WTC11 (cell line): ENCODE results near the gene DRGX. TPM values are rescaled to one million over a fixed set of nuclear protein-coding genes. Genes with fewer than 3 reads are reported as not detected.

Source experiments
- ATAC-seq: fragments of 200-7000 bp; cut with Tn5 transposase; 2 replicates; pipeline ENCODE4 v1.10.0; 2021; ENCODE audit warnings: mild to moderate bottlenecking, moderate library complexity
- CTCF ChIA-PET: fragments of 300-600 bp; sonication (Branson Sonifier 250); formaldehyde crosslinking; loops from one replicate; lab custom pipeline; 2021; ENCODE audit warnings: antibody characterized with exemption; lab: Charles Lee
- POLR2A ChIA-PET: fragments of 350-600 bp; sonication (Branson Sonifier 250); formaldehyde crosslinking; loops from one replicate; lab custom pipeline; 2021; ENCODE audit warnings: antibody characterized with exemption; lab: Charles Lee
- DNase-seq: peaks from one replicate; pipeline ENCODE4 v3.0.0; 2021; ENCODE audit warnings: low spot score
- H3K27ac Mint-ChIP-seq: 2 replicates; pipeline ENCODE4 v1.8.0; 2021; ENCODE audit warnings: mixed read lengths
- H3K27me3 Mint-ChIP-seq: 2 replicates; pipeline ENCODE4 v1.8.0; 2021; ENCODE audit warnings: low read depth, mild to moderate bottlenecking, moderate library complexity, mixed read lengths
- H3K36me3 Mint-ChIP-seq: 2 replicates; pipeline ENCODE4 v1.8.0; 2021; ENCODE audit warnings: mixed read lengths
- H3K4me1 Mint-ChIP-seq: 2 replicates; pipeline ENCODE4 v1.8.0; 2022; ENCODE audit warnings: mixed read lengths
- H3K4me3 Mint-ChIP-seq: 2 replicates; pipeline ENCODE4 v1.8.0; 2021; ENCODE audit warnings: mild to moderate bottlenecking, moderate library complexity, mixed read lengths
- H3K9me3 Mint-ChIP-seq: 2 replicates; pipeline ENCODE4 v1.8.0; 2021; ENCODE audit warnings: mixed read lengths
- ATF1 ChIP-seq: sonication (generic); formaldehyde crosslinking; IDR thresholded peaks from 2 replicates; pipeline ENCODE4 v1.8.1; 2023; ENCODE audit warnings: mild to moderate bottlenecking, moderate library complexity, missing genetic modification reagents
- ATF2 ChIP-seq: sonication (generic); formaldehyde crosslinking; IDR thresholded peaks from 2 replicates; pipeline ENCODE4 v1.8.1; 2022; ENCODE audit warnings: low read depth, missing genetic modification reagents, borderline replicate concordance
- CDX4 ChIP-seq: fragments of 250-450 bp; sonication (Bioruptor Pico); IDR thresholded peaks from 2 replicates; pipeline ENCODE4 v1.9.0; 2021; ENCODE audit warnings: moderate library complexity, mild to moderate bottlenecking, inconsistent platforms, borderline replicate concordance
- FOXP1 ChIP-seq: sonication (generic); formaldehyde crosslinking; IDR thresholded peaks from 2 replicates; pipeline ENCODE4 v1.8.0; 2022; ENCODE audit warnings: missing genetic modification reagents, mild to moderate bottlenecking, moderate library complexity, borderline replicate concordance
- IRF2 ChIP-seq: sonication (generic); formaldehyde crosslinking; IDR thresholded peaks from 2 replicates; pipeline ENCODE4 v1.8.0; 2022; ENCODE audit warnings: low read depth, missing genetic modification reagents, borderline replicate concordance
- NFE2L1 ChIP-seq: sonication (generic); formaldehyde crosslinking; IDR thresholded peaks from 2 replicates; pipeline ENCODE4 v1.8.1; 2023; ENCODE audit warnings: missing genetic modification reagents
- NR2C2 ChIP-seq: sonication (generic); formaldehyde crosslinking; IDR thresholded peaks from 2 replicates; pipeline ENCODE4 v1.8.0; 2022; ENCODE audit warnings: mild to moderate bottlenecking, missing genetic modification reagents
- NR3C1 ChIP-seq: sonication (generic); formaldehyde crosslinking; conservative IDR thresholded peaks from 2 replicates; pipeline ENCODE4 v1.8.1; 2023; ENCODE audit warnings: low read depth, mild to moderate bottlenecking, missing genetic modification reagents
- OVOL2 ChIP-seq: fragments of 250-450 bp; sonication (Bioruptor Pico); IDR thresholded peaks from 2 replicates; pipeline ENCODE4 v1.9.0; 2021; ENCODE audit warnings: mild to moderate bottlenecking, borderline replicate concordance
- RELA ChIP-seq: sonication (generic); formaldehyde crosslinking; IDR thresholded peaks from 2 replicates; pipeline ENCODE4 v1.8.1; 2022; ENCODE audit warnings: missing genetic modification reagents, mild to moderate bottlenecking, borderline replicate concordance
- TEAD4 ChIP-seq: sonication (generic); formaldehyde crosslinking; IDR thresholded peaks from 2 replicates; pipeline ENCODE4 v1.8.0; 2022; ENCODE audit warnings: mild to moderate bottlenecking, missing genetic modification reagents
- TP53 ChIP-seq: sonication (generic); formaldehyde crosslinking; IDR thresholded peaks from 2 replicates; pipeline ENCODE4 v1.8.1; 2023; ENCODE audit warnings: mild to moderate bottlenecking, missing genetic modification reagents
- ZNF219 ChIP-seq: sonication (generic); formaldehyde crosslinking; IDR thresholded peaks from 2 replicates; pipeline ENCODE4 v1.8.0; 2023; ENCODE audit warnings: missing genetic modification reagents, mild to moderate bottlenecking, borderline replicate concordance
- ZSCAN18 ChIP-seq: fragments of 250-450 bp; sonication (Bioruptor Pico); IDR thresholded peaks from 2 replicates; pipeline ENCODE4 v2.1.2; 2022; ENCODE audit warnings: mild to moderate bottlenecking, moderate library complexity
- total RNA-seq: library from RNA; stranded (reverse); gene quantifications from 3 replicates; pipeline ENCODE4 v1.2.3, GENCODE V29; 2021
- TF ChIP-seq, protein P1 (sequence below): sonication (generic); formaldehyde crosslinking; IDR thresholded peaks from 2 replicates; pipeline ENCODE4 v1.8.1; 2023; ENCODE audit warnings: mild to moderate bottlenecking, missing genetic modification reagents, borderline replicate concordance
- TF ChIP-seq, protein P2 (sequence below): sonication (generic); formaldehyde crosslinking; IDR thresholded peaks from 2 replicates; pipeline ENCODE4 v1.8.0; 2022; ENCODE audit warnings: missing genetic modification reagents

The DRGX gene
- total RNA-seq, 1 experiment from 2014 or later = not detected

GRCh38 chr10:49382226-49382625 is 13.7 kb downstream of the DRGX start:
- DNase-seq (no peak), ATAC-seq (no peak)
- no peak for TF ChIP-seq ZNF219 (CRISPR knock-in tag)
- no peak for TF ChIP-seq TEAD4
- TF ChIP-seq TP53 (CRISPR knock-in tag) = no peak
- no peak for TF ChIP-seq ATF1 (CRISPR knock-in tag)
- no peak for TF ChIP-seq ATF2 (CRISPR knock-in tag)
- no peak for TF ChIP-seq ZSCAN18 (CRISPR knock-in tag)
- TF ChIP-seq IRF2 (CRISPR knock-in tag) = no peak
- TF ChIP-seq NR3C1 = no peak
- TF ChIP-seq, protein P1, sequence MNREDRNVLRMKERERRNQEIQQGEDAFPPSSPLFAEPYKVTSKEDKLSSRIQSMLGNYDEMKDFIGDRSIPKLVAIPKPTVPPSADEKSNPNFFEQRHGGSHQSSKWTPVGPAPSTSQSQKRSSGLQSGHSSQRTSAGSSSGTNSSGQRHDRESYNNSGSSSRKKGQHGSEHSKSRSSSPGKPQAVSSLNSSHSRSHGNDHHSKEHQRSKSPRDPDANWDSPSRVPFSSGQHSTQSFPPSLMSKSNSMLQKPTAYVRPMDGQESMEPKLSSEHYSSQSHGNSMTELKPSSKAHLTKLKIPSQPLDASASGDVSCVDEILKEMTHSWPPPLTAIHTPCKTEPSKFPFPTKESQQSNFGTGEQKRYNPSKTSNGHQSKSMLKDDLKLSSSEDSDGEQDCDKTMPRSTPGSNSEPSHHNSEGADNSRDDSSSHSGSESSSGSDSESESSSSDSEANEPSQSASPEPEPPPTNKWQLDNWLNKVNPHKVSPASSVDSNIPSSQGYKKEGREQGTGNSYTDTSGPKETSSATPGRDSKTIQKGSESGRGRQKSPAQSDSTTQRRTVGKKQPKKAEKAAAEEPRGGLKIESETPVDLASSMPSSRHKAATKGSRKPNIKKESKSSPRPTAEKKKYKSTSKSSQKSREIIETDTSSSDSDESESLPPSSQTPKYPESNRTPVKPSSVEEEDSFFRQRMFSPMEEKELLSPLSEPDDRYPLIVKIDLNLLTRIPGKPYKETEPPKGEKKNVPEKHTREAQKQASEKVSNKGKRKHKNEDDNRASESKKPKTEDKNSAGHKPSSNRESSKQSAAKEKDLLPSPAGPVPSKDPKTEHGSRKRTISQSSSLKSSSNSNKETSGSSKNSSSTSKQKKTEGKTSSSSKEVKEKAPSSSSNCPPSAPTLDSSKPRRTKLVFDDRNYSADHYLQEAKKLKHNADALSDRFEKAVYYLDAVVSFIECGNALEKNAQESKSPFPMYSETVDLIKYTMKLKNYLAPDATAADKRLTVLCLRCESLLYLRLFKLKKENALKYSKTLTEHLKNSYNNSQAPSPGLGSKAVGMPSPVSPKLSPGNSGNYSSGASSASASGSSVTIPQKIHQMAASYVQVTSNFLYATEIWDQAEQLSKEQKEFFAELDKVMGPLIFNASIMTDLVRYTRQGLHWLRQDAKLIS (CRISPR knock-in tag) = no peak
- no peak for TF ChIP-seq OVOL2 (CRISPR knock-in tag)
- TF ChIP-seq, protein P2, sequence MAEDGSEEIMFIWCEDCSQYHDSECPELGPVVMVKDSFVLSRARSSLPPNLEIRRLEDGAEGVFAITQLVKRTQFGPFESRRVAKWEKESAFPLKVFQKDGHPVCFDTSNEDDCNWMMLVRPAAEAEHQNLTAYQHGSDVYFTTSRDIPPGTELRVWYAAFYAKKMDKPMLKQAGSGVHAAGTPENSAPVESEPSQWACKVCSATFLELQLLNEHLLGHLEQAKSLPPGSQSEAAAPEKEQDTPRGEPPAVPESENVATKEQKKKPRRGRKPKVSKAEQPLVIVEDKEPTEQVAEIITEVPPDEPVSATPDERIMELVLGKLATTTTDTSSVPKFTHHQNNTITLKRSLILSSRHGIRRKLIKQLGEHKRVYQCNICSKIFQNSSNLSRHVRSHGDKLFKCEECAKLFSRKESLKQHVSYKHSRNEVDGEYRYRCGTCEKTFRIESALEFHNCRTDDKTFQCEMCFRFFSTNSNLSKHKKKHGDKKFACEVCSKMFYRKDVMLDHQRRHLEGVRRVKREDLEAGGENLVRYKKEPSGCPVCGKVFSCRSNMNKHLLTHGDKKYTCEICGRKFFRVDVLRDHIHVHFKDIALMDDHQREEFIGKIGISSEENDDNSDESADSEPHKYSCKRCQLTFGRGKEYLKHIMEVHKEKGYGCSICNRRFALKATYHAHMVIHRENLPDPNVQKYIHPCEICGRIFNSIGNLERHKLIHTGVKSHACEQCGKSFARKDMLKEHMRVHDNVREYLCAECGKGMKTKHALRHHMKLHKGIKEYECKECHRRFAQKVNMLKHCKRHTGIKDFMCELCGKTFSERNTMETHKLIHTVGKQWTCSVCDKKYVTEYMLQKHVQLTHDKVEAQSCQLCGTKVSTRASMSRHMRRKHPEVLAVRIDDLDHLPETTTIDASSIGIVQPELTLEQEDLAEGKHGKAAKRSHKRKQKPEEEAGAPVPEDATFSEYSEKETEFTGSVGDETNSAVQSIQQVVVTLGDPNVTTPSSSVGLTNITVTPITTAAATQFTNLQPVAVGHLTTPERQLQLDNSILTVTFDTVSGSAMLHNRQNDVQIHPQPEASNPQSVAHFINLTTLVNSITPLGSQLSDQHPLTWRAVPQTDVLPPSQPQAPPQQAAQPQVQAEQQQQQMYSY (CRISPR knock-in tag) = no peak
- no peak for TF ChIP-seq RELA (CRISPR knock-in tag)
- TF ChIP-seq NR2C2 (CRISPR knock-in tag) = no peak
- TF ChIP-seq CDX4 (CRISPR knock-in tag) = no peak
- TF ChIP-seq NFE2L1 (CRISPR knock-in tag) = no peak
- TF ChIP-seq FOXP1 (CRISPR knock-in tag) = no peak
- Mint-ChIP-seq H3K27ac (no peak overlapping the region), H3K27me3 (no peaks in the 10 kb centered on the region; the same call in 1 of the 2 replicates), H3K4me3 (no peak overlapping the region), H3K36me3 (no peaks in the 10 kb centered on the region), H3K4me1 (no peaks in the 10 kb centered on the region), H3K9me3 (no peaks in the 10 kb centered on the region)
- CTCF ChIA-PET = interaction anchor here (5.0 kb wide), 1 partner anchor 25 kb away, joined by 27 read pairs; no protein-coding TSS in a partner anchor
- POLR2A ChIA-PET = no interaction called here
